Retinal pigment epithelial cell (primary cell): Measurements from ENCODE around the gene TNRC18.
"Not testable (repeated sequence)": the region's sequence is repeated elsewhere in the genome, so short reads cannot be mapped to it uniquely, and the experiment has no call there.

Source experiments
- DNase-seq: peaks from one replicate; pipeline ENCODE4 v3.0.0-alpha.2; 2010; ENCODE audit warnings: low read depth
- H3K4me3 ChIP-seq: 2 replicates; pipeline ENCODE4 v1.5.1; 2011; ENCODE audit warnings: mild to moderate bottlenecking, low read length, control low read depth, moderate library complexity
- CTCF ChIP-seq: conservative IDR thresholded peaks from 2 replicates; pipeline ENCODE4 v1.5.1; 2011; ENCODE audit warnings: low read depth, low read length, control low read depth, inconsistent platforms

The TNRC18 gene

GRCh38 chr7:5370454-5371353 is 52.9 kb downstream of the TNRC18 start:
- no peak for DNase-seq
- no peak overlapping the region for H3K4me3 ChIP-seq
- no peak for TF ChIP-seq CTCF

- H3K4me3 ChIP-seq = no peak overlapping the region
- DNase-seq = no peak
- TF ChIP-seq CTCF = no peak
Measured at GRCh38 chr7:5367661-5368060, 56.0 kb downstream of the TNRC18 start.

- DNase-seq, H3K4me3 ChIP-seq: not testable (repeated sequence)
Measured at GRCh38 chr7:5365976-5366625, 57.5 kb downstream of the TNRC18 start.

DNA sequence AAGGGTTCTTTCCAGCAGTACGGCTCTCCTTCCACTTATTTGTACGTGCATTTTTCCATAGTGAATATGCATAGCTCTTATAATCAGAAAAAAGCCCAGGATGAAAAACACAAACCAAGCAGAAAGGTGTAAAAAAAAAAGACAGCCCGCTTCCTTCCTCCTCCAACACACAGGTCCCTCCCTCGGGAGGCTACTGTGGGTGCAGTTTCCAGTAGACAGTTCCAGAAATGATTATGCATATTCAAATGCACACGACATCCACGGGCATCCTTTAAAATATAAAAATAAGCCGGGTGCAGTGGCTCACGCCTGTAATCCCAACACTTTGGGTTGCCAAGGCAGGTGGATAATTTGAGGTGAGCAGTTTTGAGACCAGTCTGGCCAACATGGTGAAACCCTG is 59.9 kb downstream of the TNRC18 start:
- no peak for TF ChIP-seq CTCF
- no peak overlapping the region for H3K4me3 ChIP-seq
- DNase-seq = no peak

More at GRCh38 chr7:5365976-5366625, 57.5 kb downstream of the TNRC18 start:
- peak; percentile 91 for TF ChIP-seq CTCF

DNA sequence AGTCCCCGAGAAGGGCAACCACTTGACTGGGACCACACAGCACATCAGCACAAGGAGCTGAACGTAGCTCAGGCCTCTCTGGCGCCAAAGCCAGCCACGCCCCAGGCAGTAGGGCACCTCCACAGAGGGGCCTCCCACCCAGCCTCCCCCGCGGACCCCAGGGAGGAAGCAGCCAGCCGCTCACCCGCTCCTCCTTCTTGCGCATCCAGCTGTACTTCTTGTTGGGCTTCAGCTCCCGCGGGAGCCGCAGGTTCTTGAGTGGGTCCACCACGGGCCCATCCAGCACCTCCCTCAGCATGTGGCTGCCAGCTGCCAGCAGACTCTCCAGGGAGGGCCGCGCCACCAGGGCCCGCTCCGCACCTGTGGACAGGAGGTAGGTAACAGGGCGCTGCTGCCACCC is 61.2 kb downstream of the TNRC18 start:
- no peak overlapping the region for H3K4me3 ChIP-seq
- TF ChIP-seq CTCF = no peak
- no peak for DNase-seq

DNA sequence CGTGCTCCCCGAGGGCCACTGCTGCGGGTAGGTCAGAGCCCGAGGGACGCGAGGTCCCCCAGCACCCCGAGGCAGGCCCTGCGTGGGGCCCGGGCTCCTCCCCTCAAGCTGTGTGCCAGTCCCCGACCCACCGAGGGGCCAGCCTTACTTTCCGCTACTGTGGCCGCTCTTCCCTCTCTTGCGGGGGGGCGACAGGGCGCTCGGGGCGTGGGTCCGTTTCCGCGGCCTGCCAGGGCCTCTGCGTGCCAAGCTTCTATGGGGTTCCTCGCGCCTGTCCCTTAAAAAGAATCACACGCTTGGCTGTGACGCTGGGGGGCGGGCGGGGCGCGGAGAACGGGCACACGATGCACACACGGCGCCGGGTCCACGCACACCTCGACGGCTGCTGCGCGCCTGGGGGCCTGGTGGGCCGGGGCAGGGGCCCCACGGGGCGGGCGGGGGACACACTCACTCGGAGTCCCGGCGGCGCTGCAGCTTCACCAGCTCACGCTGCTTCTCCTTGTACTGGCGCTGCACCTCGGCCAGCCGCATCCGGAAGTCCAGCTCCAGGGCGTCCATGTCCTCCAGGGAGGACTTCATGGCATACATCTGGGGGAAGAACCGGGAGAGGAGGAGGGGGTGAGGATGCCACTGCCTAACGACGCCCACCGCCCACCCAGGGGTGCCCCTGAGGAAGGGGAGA is 62.0 kb downstream of the TNRC18 start:
- TF ChIP-seq CTCF = no peak
- no peak overlapping the region for H3K4me3 ChIP-seq
- DNase-seq = no peak
